Kidney tubule cell (primary cell): ENCODE measurements around the gene ZNF219.
"Not testable (repeated sequence)": the region's sequence is repeated elsewhere in the genome, so short reads cannot be mapped to it uniquely, and the experiment has no call there.

ENCODE experiments used
- DNase-seq: peaks from one replicate; pipeline ENCODE4 v3.0.0-alpha.2; 2018; ENCODE audit warnings: low spot score

ZNF219 gene

DNA sequence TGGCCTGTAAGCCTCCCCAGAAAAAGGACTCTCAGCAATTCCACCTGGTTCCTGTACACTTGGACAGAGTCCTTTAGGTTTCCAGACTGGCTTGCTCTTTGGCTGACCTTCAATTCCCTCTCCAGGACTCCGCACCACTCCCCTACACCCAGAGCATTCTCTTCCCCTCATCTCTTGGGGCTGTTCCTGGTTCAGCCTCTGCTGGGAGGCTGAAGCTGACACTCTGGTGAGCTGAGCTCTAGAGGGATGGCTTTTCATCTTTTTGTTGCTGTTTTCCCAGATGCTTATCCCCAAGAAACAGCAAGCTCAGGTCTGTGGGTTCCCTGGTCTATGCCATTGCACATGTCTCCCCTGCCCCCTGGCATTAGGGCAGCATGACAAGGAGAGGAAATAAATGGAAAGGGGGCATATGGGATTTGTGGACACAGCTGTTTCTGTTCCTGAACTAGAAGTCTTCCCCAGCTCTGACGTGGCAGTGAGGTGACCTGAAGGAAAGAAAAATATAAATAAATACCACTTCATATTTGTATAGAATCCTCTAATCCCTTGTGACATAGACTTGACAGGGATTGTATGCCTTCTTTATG lies 55.0 kb downstream of the ZNF219 start:
- DNase-seq, result no peak

DNA sequence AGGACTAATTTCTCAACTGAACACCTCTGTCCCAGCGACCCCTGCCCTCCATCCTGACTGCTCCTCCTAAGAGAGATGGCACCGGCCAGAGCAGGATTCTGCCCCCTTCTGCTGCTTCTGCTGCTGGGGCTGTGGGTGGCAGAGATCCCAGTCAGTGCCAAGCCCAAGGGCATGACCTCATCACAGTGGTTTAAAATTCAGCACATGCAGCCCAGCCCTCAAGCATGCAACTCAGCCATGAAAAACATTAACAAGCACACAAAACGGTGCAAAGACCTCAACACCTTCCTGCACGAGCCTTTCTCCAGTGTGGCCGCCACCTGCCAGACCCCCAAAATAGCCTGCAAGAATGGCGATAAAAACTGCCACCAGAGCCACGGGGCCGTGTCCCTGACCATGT lies 55.5 kb downstream of the ZNF219 start:
- DNase-seq, result peak; percentile 47

DNA sequence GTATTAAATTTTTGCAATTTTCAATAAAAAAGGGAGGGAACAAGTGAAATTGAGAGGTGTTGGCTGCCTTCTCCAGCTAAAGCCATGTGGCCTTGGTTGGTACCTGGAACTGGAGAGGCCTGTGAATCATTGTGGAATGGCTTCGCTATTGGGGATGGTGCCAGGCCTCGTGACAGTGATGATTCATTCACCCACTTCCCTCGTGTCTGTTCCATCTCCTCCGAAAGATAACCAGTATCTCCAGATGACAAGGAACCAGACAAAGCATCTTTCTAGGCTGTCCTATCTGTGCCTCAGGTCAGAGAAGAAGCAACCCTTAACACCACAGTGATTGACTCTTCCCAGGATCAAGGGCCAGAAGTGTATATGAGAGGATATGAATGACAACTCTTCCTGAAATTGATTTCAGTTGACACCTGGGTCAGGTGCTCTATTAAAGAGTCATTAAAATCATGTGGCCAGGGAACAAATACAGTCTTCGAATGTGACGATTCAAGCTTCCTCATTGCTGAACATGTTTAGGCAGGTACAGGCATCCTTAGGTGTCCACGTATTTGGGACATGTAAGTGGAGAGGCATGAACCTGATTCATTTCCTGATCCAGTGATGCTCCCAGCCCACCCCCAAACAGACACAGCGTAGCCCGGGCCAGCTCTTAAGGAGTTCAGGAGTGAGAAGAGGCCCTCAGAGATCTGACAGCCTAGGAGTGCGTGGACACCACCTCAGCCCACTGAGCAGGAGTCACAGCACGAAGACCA lies 56.6 kb downstream of the ZNF219 start, which contains the start of gene RNASE7:
Gene RNASE7, plus strand, starts transcription at position 687 of the 758 bp plus-strand sequence. CDS start 631 bp downstream, outside the sequence.
- peak; percentile 66 for DNase-seq

DNA sequence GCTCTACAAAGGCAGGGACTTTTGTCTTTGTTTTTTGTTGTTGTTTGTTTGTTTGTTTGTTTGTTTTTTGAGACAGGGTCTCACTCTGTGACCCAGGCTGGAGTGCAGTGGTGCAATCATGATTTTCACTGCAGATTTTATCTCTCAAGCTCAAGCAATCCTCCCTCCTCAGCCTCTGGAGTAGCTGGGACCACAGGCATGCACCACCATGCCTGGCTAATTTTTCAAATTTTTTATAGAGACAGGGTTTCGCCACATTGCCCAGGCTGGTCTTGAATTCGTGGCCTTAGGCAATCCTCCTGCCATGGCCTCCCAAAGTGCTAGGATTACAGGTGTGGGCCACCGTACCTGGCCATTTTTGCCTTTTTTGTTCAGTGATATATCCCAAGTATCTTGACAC lies 57.5 kb downstream of the ZNF219 start:
- not testable (repeated sequence) for DNase-seq

- no peak for DNase-seq
These were observed 58.0 kb downstream of the ZNF219 start for GRCh38 chr14:21040370-21040925.
